ENCODE results near the gene BRME1. TPM values are rescaled to one million over a fixed set of nuclear protein-coding genes. Genes with fewer than 3 reads are reported as not detected.

The BRME1 gene
- total and polyA plus RNA-seq, 2 of the 13 experiments (the other 11 are each of a cell fraction or from before 2014, with no cell fraction given), result 0.74 to 1.5 TPM

- peak; percentile 16; the same call in 1 of the 2 replicates for TF ChIP-seq MNT (IDR thresholded peaks at IDR 0.05)
- 0 out of 2 replicates have a peak, but pooled peaks have one; percentile 51 for TF ChIP-seq ZSCAN9 (CRISPR knock-in tag; IDR thresholded peaks at IDR 0.05; ENCODE audit: borderline replicate concordance)
- peak; percentile 46; the same call in 1 of the 2 replicates for TF ChIP-seq ZFP91 (CRISPR knock-in tag; IDR thresholded peaks at IDR 0.05; ENCODE audit: borderline replicate concordance)
- no peak for TF ChIP-seq ATM (IDR thresholded peaks at IDR 0.05; ENCODE audit: borderline replicate concordance)
- TF ChIP-seq GATAD2A (CRISPR knock-in tag; IDR thresholded peaks at IDR 0.05), result peak; percentile 63
- peak; percentile 67; the same call in 1 of the 2 replicates for TF ChIP-seq HNF1B (CRISPR knock-in tag; IDR thresholded peaks at IDR 0.05)
- peak; percentile 94 for TF ChIP-seq ATF3 (CRISPR knock-in tag; IDR thresholded peaks at IDR 0.05)
- TF ChIP-seq HES4 (CRISPR knock-in tag; IDR thresholded peaks at IDR 0.05; ENCODE audit: borderline replicate concordance), result no peak
- TF ChIP-seq ZNF136 (CRISPR knock-in tag; IDR thresholded peaks at IDR 0.05; ENCODE audit: low read depth), result 0 out of 2 replicates have a peak, but pooled peaks have one; percentile 18
- TF ChIP-seq ZNF329 (CRISPR knock-in tag; IDR thresholded peaks at IDR 0.05; ENCODE audit: low read depth), result no peak
- TF ChIP-seq MLXIP (CRISPR knock-in tag; IDR thresholded peaks at IDR 0.05; ENCODE audit: borderline replicate concordance), result no peak
- TF ChIP-seq ZNF740 (CRISPR knock-in tag; IDR thresholded peaks at IDR 0.05), result peak; percentile 95
- peak; percentile 9; the same call in 1 of the 2 replicates for TF ChIP-seq NCOR1 (IDR thresholded peaks at IDR 0.05; ENCODE audit: borderline replicate concordance, low read length)
- TF ChIP-seq EP300 (IDR thresholded peaks at IDR 0.05; ENCODE audit: low read depth in 2 of 2, low read length in 2 of 2), result peak; percentile 75 to 91
- peak; percentile 71; the same call in 1 of the 2 replicates for TF ChIP-seq EP300 (CRISPR knock-in tag; IDR thresholded peaks at IDR 0.05; ENCODE audit: borderline replicate concordance)
- TF ChIP-seq ZNF724P (CRISPR knock-in tag; IDR thresholded peaks at IDR 0.05; ENCODE audit: borderline replicate concordance), result no peak
- TF ChIP-seq ZFP36L2 (CRISPR knock-in tag; IDR thresholded peaks at IDR 0.05), result no peak
- TF ChIP-seq ARNT2 (CRISPR knock-in tag; IDR thresholded peaks at IDR 0.05; ENCODE audit: low read depth), result 0 out of 2 replicates have a peak, but pooled peaks have one; percentile 7
These were observed 59.1 kb downstream of the BRME1 start (continued) for GRCh38 chr19:13846557-13847406.
